ENCODE results near the gene LRIT2.
"Not testable (repeated sequence)": the region's sequence is repeated elsewhere in the genome, so short reads cannot be mapped to it uniquely, and the experiment has no call there.

The LRIT2 gene

GRCh38 chr10:84191106-84191505, 34.2 kb downstream of the LRIT2 start:
- H3K27ac Mint-ChIP-seq, result no peak overlapping the region
- peaks cover 2% of the 10 kb centered on the region for H3K36me3 Mint-ChIP-seq (ENCODE audit: low read depth)
- H3K9me3 Mint-ChIP-seq, result no peaks in the 10 kb centered on the region
- H3K27me3 Mint-ChIP-seq (ENCODE audit: low read depth), result peaks cover 42% of the 10 kb centered on the region
- peaks cover 5% of the 10 kb centered on the region for H3K4me1 Mint-ChIP-seq (ENCODE audit: low read depth)
- no peak overlapping the region for H3K4me3 Mint-ChIP-seq

- H3K4me1 Mint-ChIP-seq (ENCODE audit: low read depth), result peaks cover 5% of the 10 kb centered on the region
- H3K27me3 Mint-ChIP-seq (ENCODE audit: low read depth), result peaks cover 38% of the 10 kb centered on the region
- no peak overlapping the region for H3K4me3 Mint-ChIP-seq
- no peak overlapping the region for H3K27ac Mint-ChIP-seq
- H3K36me3 Mint-ChIP-seq (ENCODE audit: low read depth), result peaks cover 2% of the 10 kb centered on the region
- no peaks in the 10 kb centered on the region for H3K9me3 Mint-ChIP-seq
Measured at GRCh38 chr10:84190621-84191020, 34.7 kb downstream of the LRIT2 start.

GRCh38 chr10:84188815-84189214, 36.5 kb downstream of the LRIT2 start:
- H3K4me3 Mint-ChIP-seq, result no peak overlapping the region
- H3K36me3 Mint-ChIP-seq (ENCODE audit: low read depth), result peaks cover 2% of the 10 kb centered on the region
- H3K27ac Mint-ChIP-seq, result no peak overlapping the region

GRCh38 chr10:84185526-84186175, 39.7 kb downstream of the LRIT2 start:
- Mint-ChIP-seq H3K9me3 (no peaks in the 10 kb centered on the region), H3K4me1 (ENCODE audit: low read depth) (peaks cover 4% of the 10 kb centered on the region), H3K27me3 (ENCODE audit: low read depth) (no peaks in the 10 kb centered on the region), H3K27ac (no peak overlapping the region), H3K4me3 (no peak overlapping the region), H3K36me3 (ENCODE audit: low read depth) (no peaks in the 10 kb centered on the region)

More at GRCh38 chr10:84188815-84189214, 36.5 kb downstream of the LRIT2 start:
- Mint-ChIP-seq H3K4me1 (ENCODE audit: low read depth) (peaks cover 9% of the 10 kb centered on the region), H3K27me3 (ENCODE audit: low read depth) (peaks cover 26% of the 10 kb centered on the region), H3K9me3 (no peaks in the 10 kb centered on the region)

- H3K27ac Mint-ChIP-seq, result no peak overlapping the region
- H3K36me3 Mint-ChIP-seq (ENCODE audit: low read depth), result no peaks in the 10 kb centered on the region
- H3K9me3 Mint-ChIP-seq, result no peaks in the 10 kb centered on the region
- no peaks in the 10 kb centered on the region for H3K27me3 Mint-ChIP-seq (ENCODE audit: low read depth)
- H3K4me1 Mint-ChIP-seq (ENCODE audit: low read depth), result peaks cover 4% of the 10 kb centered on the region
- H3K4me3 Mint-ChIP-seq, result no peak overlapping the region
Measured at GRCh38 chr10:84184517-84184916, 40.8 kb downstream of the LRIT2 start.

GRCh38 chr10:84181631-84182030, 43.7 kb downstream of the LRIT2 start:
- no peaks in the 10 kb centered on the region for H3K36me3 Mint-ChIP-seq (ENCODE audit: low read depth)
- no peak overlapping the region for H3K27ac Mint-ChIP-seq
- no peak overlapping the region for H3K4me3 Mint-ChIP-seq
- no peaks in the 10 kb centered on the region for H3K27me3 Mint-ChIP-seq (ENCODE audit: low read depth)
- no peaks in the 10 kb centered on the region for H3K9me3 Mint-ChIP-seq
- peaks cover 7% of the 10 kb centered on the region for H3K4me1 Mint-ChIP-seq (ENCODE audit: low read depth)

- H3K27me3 Mint-ChIP-seq (ENCODE audit: low read depth); H3K4me1 Mint-ChIP-seq (ENCODE audit: low read depth); H3K27ac Mint-ChIP-seq: not testable (repeated sequence)
Measured at GRCh38 chr10:84180386-84180785, 45.0 kb downstream of the LRIT2 start.

GRCh38 chr10:84179059-84179710, 46.2 kb downstream of the LRIT2 start:
- Mint-ChIP-seq H3K4me1 (ENCODE audit: low read depth) (peaks cover 4% of the 10 kb centered on the region), H3K27ac (no peak overlapping the region), H3K27me3 (ENCODE audit: low read depth) (no peaks in the 10 kb centered on the region), H3K9me3 (no peaks in the 10 kb centered on the region), H3K4me3 (no peak overlapping the region), H3K36me3 (ENCODE audit: low read depth) (no peaks in the 10 kb centered on the region)

More at GRCh38 chr10:84180386-84180785, 45.0 kb downstream of the LRIT2 start:
- not testable (repeated sequence) for H3K36me3 Mint-ChIP-seq (ENCODE audit: low read depth); H3K9me3 Mint-ChIP-seq; H3K4me3 Mint-ChIP-seq

- Mint-ChIP-seq H3K4me1 (ENCODE audit: low read depth) (peaks cover 4% of the 10 kb centered on the region), H3K4me3 (no peak overlapping the region), H3K9me3 (no peaks in the 10 kb centered on the region), H3K27me3 (ENCODE audit: low read depth) (no peaks in the 10 kb centered on the region), H3K27ac (no peak overlapping the region), H3K36me3 (ENCODE audit: low read depth) (no peaks in the 10 kb centered on the region)
Measured at GRCh38 chr10:84178160-84178609, 47.2 kb downstream of the LRIT2 start.

- Mint-ChIP-seq H3K27ac (no peak overlapping the region), H3K36me3 (ENCODE audit: low read depth) (no peaks in the 10 kb centered on the region), H3K4me3 (no peak overlapping the region), H3K4me1 (ENCODE audit: low read depth) (peaks cover 5% of the 10 kb centered on the region), H3K9me3 (no peaks in the 10 kb centered on the region), H3K27me3 (ENCODE audit: low read depth) (no peaks in the 10 kb centered on the region)
Measured at GRCh38 chr10:84177541-84178141, 47.7 kb downstream of the LRIT2 start.

- Mint-ChIP-seq H3K36me3 (ENCODE audit: low read depth) (no peaks in the 10 kb centered on the region), H3K4me1 (ENCODE audit: low read depth) (peaks cover 5% of the 10 kb centered on the region), H3K27ac (peak overlapping the region; percentile 67), H3K4me3 (no peak overlapping the region), H3K27me3 (ENCODE audit: low read depth) (no peaks in the 10 kb centered on the region), H3K9me3 (no peaks in the 10 kb centered on the region)
Measured at GRCh38 chr10:84176836-84177474, 48.4 kb downstream of the LRIT2 start.

- no peaks in the 10 kb centered on the region for H3K27me3 Mint-ChIP-seq (ENCODE audit: low read depth)
- H3K27ac Mint-ChIP-seq, result no peak overlapping the region
- no peak overlapping the region for H3K4me3 Mint-ChIP-seq
- no peaks in the 10 kb centered on the region for H3K36me3 Mint-ChIP-seq (ENCODE audit: low read depth)
- H3K4me1 Mint-ChIP-seq (ENCODE audit: low read depth), result peaks cover 5% of the 10 kb centered on the region
- no peaks in the 10 kb centered on the region for H3K9me3 Mint-ChIP-seq
Measured at GRCh38 chr10:84176351-84176750, 49.0 kb downstream of the LRIT2 start.

- no peak overlapping the region for H3K4me3 Mint-ChIP-seq
- no peak overlapping the region for H3K27ac Mint-ChIP-seq
- no peaks in the 10 kb centered on the region for H3K36me3 Mint-ChIP-seq (ENCODE audit: low read depth)
- H3K27me3 Mint-ChIP-seq (ENCODE audit: low read depth), result peaks cover 4% of the 10 kb centered on the region
- H3K9me3 Mint-ChIP-seq, result no peaks in the 10 kb centered on the region
- peaks cover 5% of the 10 kb centered on the region for H3K4me1 Mint-ChIP-seq (ENCODE audit: low read depth)
Measured at GRCh38 chr10:84175436-84175835, 49.9 kb downstream of the LRIT2 start.

GRCh38 chr10:84173501-84173929, 51.8 kb downstream of the LRIT2 start, which contains the start of gene GPR15LG:
TSS of gene GPR15LG (plus strand) at chr10:84173801. CDS start at chr10:84173852, 51 bp downstream.
- H3K4me3 Mint-ChIP-seq, result no peak within 1 kb of the TSS
- H3K36me3 Mint-ChIP-seq (ENCODE audit: low read depth), result no peaks in the 10 kb centered on the region
- H3K27ac Mint-ChIP-seq, result no peak within 1 kb of the TSS
- peaks cover 5% of the 10 kb centered on the region for H3K4me1 Mint-ChIP-seq (ENCODE audit: low read depth)
- no peaks in the 10 kb centered on the region for H3K9me3 Mint-ChIP-seq
- H3K27me3 Mint-ChIP-seq (ENCODE audit: low read depth), result peaks cover 5% of the 10 kb centered on the region
